HepG2 (cell line): ENCODE results near the gene TCOF1. TPM values are rescaled to one million over a fixed set of nuclear protein-coding genes. Genes with fewer than 3 reads are reported as not detected.

Experiments
- ATAC-seq: fragments of 200-7000 bp; cut with Tn5 transposase; 3 replicates; pipeline ENCODE4 v1.9.1; 2020; ENCODE audit warnings: mild to moderate bottlenecking, moderate library complexity
- BruUV-seq: library from RNA; stranded (reverse); fragments of 400-500 nt; replicated peaks from 2 replicates; lab custom pipeline; 2021; lab: Mats Ljungman, UMichigan
- CTCF ChIA-PET: fragments of 300-600 bp; formaldehyde crosslinking; extraction: SDS; loops from one replicate; lab custom pipeline; 2021; ENCODE audit warnings: low total read pairs, inconsistent platforms, low intra/inter-chr PET ratio; lab: Yijun Ruan, JAX
- POLR2A ChIA-PET: fragments of 350-600 bp; sonication (Branson Sonifier 250); formaldehyde crosslinking; loops from one replicate; lab custom pipeline; 2020; ENCODE audit warnings: antibody characterized with exemption, inconsistent platforms; lab: Yijun Ruan, JAX
- DNase-seq: peaks from one replicate; pipeline ENCODE4 v3.0.0-alpha.2; 2015; ENCODE audit warnings: low spot score
- FAIRE-seq: peaks from 3 replicates; lab custom pipeline; 2011; peaks lifted over from hg19 to GRCh38; lab: Jason Lieb, UNC
- H2AFZ ChIP-seq: one replicate; pipeline ENCODE4 v1.6.1; 2011; ENCODE audit warnings: low read length, inconsistent platforms
- H3K27ac ChIP-seq: fragments of 300-600 bp; 3 replicates; pipeline ENCODE4 v1.8.0; 2011; ENCODE audit warnings: mixed run types, mild to moderate bottlenecking, mixed read lengths, low read length, inconsistent platforms; ENCODE audit not compliant: insufficient read depth; ENCODE audit errors: extremely low read length
- H3K27me3 ChIP-seq, 2 experiments: fragments of 200-600 bp in 1 of 2; 2 replicates in 1 of 2; 3 replicates in 1 of 2; pipeline versions ENCODE4 v1.6.0 to v1.8.0; 2011; ENCODE audit warnings: low read length in 2 of 2, mild to moderate bottlenecking in 2 of 2, moderate library complexity in 2 of 2, inconsistent platforms in 1 of 2; ENCODE audit not compliant: insufficient read depth in 2 of 2, control insufficient read depth in 1 of 2
- H3K36me3 ChIP-seq, 2 experiments: fragments of 200-600 bp in 1 of 2; replicated peaks in 1 of 2; 2 replicates in 1 of 2; 3 replicates in 1 of 2; pipeline versions ENCODE4 v1.5.1 to v1.8.0; 2011; ENCODE audit warnings: low read length in 2 of 2, inconsistent platforms in 1 of 2; ENCODE audit not compliant: insufficient read depth in 2 of 2, control insufficient read depth in 1 of 2
- H3K4me1 ChIP-seq: 2 replicates; pipeline ENCODE4 v1.5.1; 2012; ENCODE audit warnings: low read length, inconsistent platforms; ENCODE audit not compliant: insufficient read depth
- H3K4me2 ChIP-seq: 2 replicates; pipeline ENCODE4 v1.6.0; 2011; ENCODE audit warnings: low read depth, low read length, inconsistent platforms
- H3K4me3 ChIP-seq, 3 experiments: fragments of 200-600 bp in 1 of 3; sonication (generic), shearing (Covaris generic) in 1 of 3; replicated peaks in 1 of 3; 2 replicates each; pipeline ENCODE4 v1.5.1; 2011 to 2016; ENCODE audit warnings: low read length in 3 of 3, inconsistent platforms in 2 of 3, low read depth in 2 of 3, mild to moderate bottlenecking in 2 of 3, control low read depth in 1 of 3, mixed read lengths in 1 of 3; ENCODE audit not compliant: insufficient read depth in 1 of 3
- H3K79me2 ChIP-seq: one replicate; pipeline ENCODE4 v1.6.1; 2011; ENCODE audit warnings: low read length, inconsistent platforms; ENCODE audit not compliant: insufficient read depth
- H3K9ac ChIP-seq: 2 replicates; pipeline ENCODE4 v1.6.0; 2011; ENCODE audit warnings: mild to moderate bottlenecking, low read depth, low read length, inconsistent platforms; ENCODE audit not compliant: insufficient read depth
- H3K9me3 ChIP-seq: 2 replicates; pipeline ENCODE4 v1.5.1; 2012; ENCODE audit warnings: mild to moderate bottlenecking, low read length
- H4K20me1 ChIP-seq: 2 replicates; pipeline ENCODE4 v1.6.0; 2011; ENCODE audit warnings: inconsistent platforms, mild to moderate bottlenecking, low read length, moderate library complexity; ENCODE audit not compliant: insufficient read depth
- ARNT ChIP-seq: fragments of 450-650 bp; IDR thresholded peaks from 2 replicates; pipeline ENCODE4 v1.6.1; 2017
- BRD4 ChIP-seq: sonication (generic); formaldehyde crosslinking; IDR thresholded peaks from 2 replicates; pipeline ENCODE4 v1.4.0; 2020; ENCODE audit warnings: missing genetic modification reagents
- CBX1 ChIP-seq: IDR thresholded peaks from one replicate; pipeline ENCODE4 v1.6.1; 2016; ENCODE audit warnings: antibody characterized with exemption, low read depth
- FOXK2 ChIP-seq: fragments of 450-650 bp; IDR thresholded peaks from 2 replicates; pipeline ENCODE4 v1.6.1; 2016
- GZF1 ChIP-seq: sonication (generic); formaldehyde crosslinking; IDR thresholded peaks from 2 replicates; pipeline ENCODE4 v1.5.1; 2020; ENCODE audit warnings: mild to moderate bottlenecking, missing genetic modification reagents
- HDAC1 ChIP-seq: sonication (generic); formaldehyde crosslinking; IDR thresholded peaks from 2 replicates; pipeline ENCODE4 v1.5.1; 2020; ENCODE audit warnings: mild to moderate bottlenecking, missing genetic modification reagents
- HNRNPK ChIP-seq: fragments of 200-400 bp; formaldehyde crosslinking; IDR thresholded peaks from 2 replicates; pipeline ENCODE4 v1.6.1; 2018; ENCODE audit warnings: low read length, low read depth, moderate library complexity, mild to moderate bottlenecking; ENCODE audit not compliant: poor library complexity, severe bottlenecking
- ISX ChIP-seq: sonication (generic); formaldehyde crosslinking; conservative IDR thresholded peaks from 2 replicates; pipeline ENCODE4 v1.5.0; 2020; ENCODE audit warnings: missing genetic modification reagents
- MEIS2 ChIP-seq: sonication (generic); formaldehyde crosslinking; IDR thresholded peaks from 2 replicates; pipeline ENCODE4 v1.9.0; 2021; ENCODE audit warnings: mild to moderate bottlenecking, missing genetic modification reagents
- NFE2 ChIP-seq: sonication (generic); formaldehyde crosslinking; IDR thresholded peaks from 2 replicates; pipeline ENCODE4 v1.4.0; 2020; ENCODE audit warnings: missing genetic modification reagents
- NR3C1 ChIP-seq: sonication (generic); formaldehyde crosslinking; IDR thresholded peaks from 2 replicates; pipeline ENCODE4 v1.4.0; 2020; ENCODE audit warnings: missing genetic modification reagents
- ONECUT2 ChIP-seq: sonication (generic); formaldehyde crosslinking; IDR thresholded peaks from 2 replicates; pipeline ENCODE4 v1.4.0; 2020; ENCODE audit warnings: missing genetic modification reagents
- PHF20 ChIP-seq: sonication (generic); formaldehyde crosslinking; IDR thresholded peaks from 2 replicates; pipeline ENCODE4 v1.5.0; 2020; ENCODE audit warnings: mild to moderate bottlenecking, missing genetic modification reagents
- STAG1 ChIP-seq: sonication (generic); formaldehyde crosslinking; IDR thresholded peaks from 2 replicates; pipeline ENCODE4 v1.4.0; 2020; ENCODE audit warnings: missing genetic modification reagents
- ZFP36L2 ChIP-seq: sonication (generic); formaldehyde crosslinking; IDR thresholded peaks from 2 replicates; pipeline ENCODE4 v1.4.0; 2020; ENCODE audit warnings: missing genetic modification reagents
- ZMYM3 ChIP-seq: sonication (generic); formaldehyde crosslinking; IDR thresholded peaks from 2 replicates; pipeline ENCODE4 v1.5.1; 2020; ENCODE audit warnings: mild to moderate bottlenecking, missing genetic modification reagents
- ZNF142 ChIP-seq: sonication (generic); formaldehyde crosslinking; IDR thresholded peaks from 2 replicates; pipeline ENCODE4 v1.4.0; 2020; ENCODE audit warnings: missing genetic modification reagents
- ZNF260 ChIP-seq: sonication (generic); formaldehyde crosslinking; IDR thresholded peaks from 2 replicates; pipeline ENCODE4 v1.4.0; 2020; ENCODE audit warnings: missing genetic modification reagents, low read depth, mild to moderate bottlenecking, borderline replicate concordance
- ZNF280D ChIP-seq: sonication (generic); formaldehyde crosslinking; IDR thresholded peaks from 2 replicates; pipeline ENCODE4 v1.5.1; 2020; ENCODE audit warnings: mild to moderate bottlenecking, missing genetic modification reagents
- WGBS: methylation state at CpG from one replicate; pipeline ENCODE4 v1.1.6; 2017; ENCODE audit warnings: low lambda C conversion rate; 5-methylcytosine and 5-hydroxymethylcytosine counted together
- in situ Hi-C: cut with HindIII; loops from 2 replicates; pipeline ENCODE4 v1.10.0; 2017; ENCODE audit warnings: low pct_unique_long_range_greater_than_20kb; ENCODE audit not compliant: extremely low pct_ligation_motif_present
- intact Hi-C: fragments of 100-400 bp; cut with micrococcal nuclease; formaldehyde crosslinking; loops from one replicate; pipeline ENCODE4 v1.10.0; 2022; ENCODE audit not compliant: unreplicated experiment
- polyA plus RNA-seq, 8 experiments: library from polyadenylated mRNA; depleted of rRNA in 3 of 8; stranded (reverse) in 7 of 8; unstranded in 1 of 8; fragments of >200 nt; fragmentation: Illumina TruSeq in 4 of 8; extraction: Trizol in 4 of 8; gene quantifications; 2 replicates each; pipeline versions ENCODE4 v1.2.1 to v1.2.3, GENCODE V29; 2011 to 2016; ENCODE audit warnings: low read depth in 4 of 8, missing spikeins in 1 of 8, mixed read lengths in 1 of 8; ENCODE audit not compliant: insufficient read depth in 1 of 8
- total RNA-seq, 5 experiments: library from RNA; depleted of rRNA; stranded (reverse); fragments of >200 nt; fragmentation: Illumina TruSeq; extraction: Trizol; gene quantifications; 2 replicates each; pipeline ENCODE4 v1.2.3, GENCODE V29; 2016; ENCODE audit warnings: low read depth in 1 of 5

TCOF1 gene
- total and polyA plus RNA-seq, 2 of the 13 experiments (the other 11 are each of a cell fraction or from before 2014, with no cell fraction given), result 10.1 to 41.6 TPM

- peaks cover 5% of the 10 kb centered on the region for H3K79me2 ChIP-seq
- in situ Hi-C loops, result no loop called here
- POLR2A ChIA-PET, result no interaction called here
- TF ChIP-seq ZNF280D (no peak), ZNF260 (CRISPR knock-in tag) (no peak), PHF20 (CRISPR knock-in tag) (no peak), ZMYM3 (CRISPR knock-in tag) (no peak), ZFP36L2 (CRISPR knock-in tag) (no peak), HNRNPK (no peak), ISX (no peak), STAG1 (no peak), BRD4 (CRISPR knock-in tag) (no peak), MEIS2 (no peak), ARNT (no peak), HDAC1 (CRISPR knock-in tag) (no peak), FOXK2 (no peak), NR3C1 (CRISPR knock-in tag) (no peak), ONECUT2 (CRISPR knock-in tag) (no peak), GZF1 (CRISPR knock-in tag) (no peak), ZNF142 (CRISPR knock-in tag) (no peak), CBX1 (no peak), NFE2 (CRISPR knock-in tag) (no peak)
Observed at GRCh38 chr5:150408231-150408943, 50.9 kb downstream of the TCOF1 start.

More at GRCh38 chr5:150408231-150408943, 50.9 kb downstream of the TCOF1 start:
- Histone ChIP-seq H3K9me3 (no peaks in the 10 kb centered on the region), H3K4me2 (no peak overlapping the region), H3K36me3 (peaks cover 4 to 12% of the 10 kb centered on the region in 2 experiments; a peak in 3 of 5 replicates), H3K4me1 (peaks cover 30% of the 10 kb centered on the region), H3K4me3 (no peak overlapping the region), H3K27ac (no peak overlapping the region), H3K27me3 (no peaks in the 10 kb centered on the region), H3K9ac (no peak overlapping the region), H2AFZ (no peak overlapping the region), H4K20me1 (no peaks in the 10 kb centered on the region)
- CTCF ChIA-PET, result no interaction called here
- no peak for ATAC-seq
- WGBS, result 96% methylated on average over 7 of the region's 8 CpGs
- no peak for DNase-seq
- intact Hi-C loops, result no loop called here
- FAIRE-seq, result no peak
- BruUV-seq, result no TSS peak
